B cell (primary cell): ENCODE results near the gene NES. TPM values are rescaled to one million over a fixed set of nuclear protein-coding genes. Genes with fewer than 3 reads are reported as not detected.

Experiments
- ATAC-seq: fragments of 200-7000 bp; cut with Tn5 transposase; one replicate; pipeline ENCODE4 v1.10.0; 2021; ENCODE audit warnings: low read depth, mild to moderate bottlenecking, moderate number of reproducible peaks, moderate library complexity
- CTCF ChIA-PET: fragments of 350-600 bp; sonication (Branson Sonifier 250); formaldehyde crosslinking; loops from one replicate; lab custom pipeline; 2021; ENCODE audit warnings: antibody characterized with exemption, inconsistent platforms; lab: Charles Lee
- POLR2A ChIA-PET: fragments of 350-600 bp; sonication (Branson Sonifier 250); formaldehyde crosslinking; loops from one replicate; lab custom pipeline; 2021; ENCODE audit warnings: antibody characterized with exemption; lab: Charles Lee
- DNase-seq: peaks from one replicate; pipeline ENCODE4 v3.0.0; 2013
- H2AFZ ChIP-seq: 2 replicates; pipeline ENCODE4 v1.6.1; 2012; ENCODE audit warnings: mild to moderate bottlenecking, low read depth, low read length; ENCODE audit not compliant: insufficient read depth, poor library complexity, severe bottlenecking
- H3K27ac ChIP-seq, 2 donors: 1 replicate in 1 of 2; 2 replicates in 1 of 2; pipeline ENCODE4 v1.5.1; 2012 to 2013; ENCODE audit warnings: low read length in 2 of 2, mild to moderate bottlenecking in 2 of 2, moderate library complexity in 1 of 2
- H3K27me3 ChIP-seq, 4 experiments: fragments of 200-600 bp in 1 of 4; sonication (generic) in 1 of 4; replicated peaks in 1 of 4; 1 replicate in 2 of 4; 2 replicates in 2 of 4; pipeline versions ENCODE4 v1.6.1 to v1.7.0; 2013 to 2016; ENCODE audit warnings: low read length in 3 of 4, mild to moderate bottlenecking in 2 of 4, mixed read lengths in 1 of 4, moderate library complexity in 1 of 4; ENCODE audit not compliant: insufficient read depth in 4 of 4, control insufficient read depth in 3 of 4; ENCODE audit errors: control extremely low read depth in 1 of 4
- H3K36me3 ChIP-seq, 2 experiments: replicated peaks in 1 of 2; 1 replicate in 1 of 2; 2 replicates in 1 of 2; pipeline versions ENCODE4 v1.6.1 to v1.7.1; 2013; ENCODE audit warnings: low read length in 1 of 2; ENCODE audit not compliant: insufficient read depth in 2 of 2, control insufficient read depth in 1 of 2; ENCODE audit errors: control extremely low read depth in 1 of 2, extremely low read depth in 1 of 2
- H3K4me1 ChIP-seq, 2 donors: fragments of 200-600 bp in 1 of 2; sonication (generic) in 1 of 2; 1 replicate in 1 of 2; 2 replicates in 1 of 2; pipeline versions ENCODE4 v1.5.1 to v1.6.1; 2013 to 2017; ENCODE audit warnings: low read length in 2 of 2; ENCODE audit not compliant: control insufficient read depth in 2 of 2, insufficient read depth in 2 of 2
- H3K4me2 ChIP-seq: replicated peaks from 2 replicates; pipeline ENCODE3; 2012; ENCODE audit warnings: mild to moderate bottlenecking, low read depth, low read length; ENCODE audit not compliant: poor library complexity, severe bottlenecking
- H3K4me3 ChIP-seq, 5 experiments: fragments of 200-600 bp in 1 of 5; sonication (generic) in 1 of 5; 1 replicate in 3 of 5; 2 replicates in 2 of 5; pipeline versions ENCODE4 v1.5.1 to v1.7.0; 2011 to 2016; ENCODE audit warnings: low read length in 4 of 5, mild to moderate bottlenecking in 4 of 5, low read depth in 2 of 5, control low read depth in 1 of 5, moderate library complexity in 1 of 5; ENCODE audit not compliant: insufficient read depth in 1 of 5; ENCODE audit errors: control extremely low read depth in 1 of 5, extremely low read depth in 1 of 5
- H3K79me2 ChIP-seq: fragments of 200-600 bp; sonication (generic); one replicate; pipeline ENCODE4 v1.6.0; 2016; ENCODE audit warnings: low read length; ENCODE audit not compliant: control insufficient read depth, insufficient read depth
- H3K9ac ChIP-seq: fragments of 200-600 bp; sonication (generic); 2 replicates; pipeline ENCODE4 v1.6.1; 2017; ENCODE audit warnings: mild to moderate bottlenecking, low read length, moderate library complexity
- H3K9me3 ChIP-seq, 3 donors: one replicate each; pipeline versions ENCODE4 v1.6.1 to v1.7.1; 2013; ENCODE audit warnings: low read length in 2 of 3; ENCODE audit not compliant: control insufficient read depth in 2 of 3, insufficient read depth in 1 of 3; ENCODE audit errors: control extremely low read depth in 1 of 3
- H4K20me1 ChIP-seq: 2 replicates; pipeline ENCODE4 v1.6.0; 2012; ENCODE audit warnings: mild to moderate bottlenecking, low read length; ENCODE audit not compliant: insufficient read depth, control insufficient read depth, poor library complexity, severe bottlenecking
- H3K27ac Mint-ChIP-seq: one replicate; pipeline ENCODE4 v1.8.0; 2021; ENCODE audit warnings: mixed read lengths
- H3K27me3 Mint-ChIP-seq: one replicate; pipeline ENCODE4 v1.8.0; 2021; ENCODE audit warnings: mixed read lengths
- H3K4me1 Mint-ChIP-seq: one replicate; pipeline ENCODE4 v1.8.0; 2021; ENCODE audit warnings: mixed read lengths
- H3K4me3 Mint-ChIP-seq: one replicate; pipeline ENCODE4 v1.8.0; 2021; ENCODE audit warnings: mixed read lengths
- H3K9me3 Mint-ChIP-seq: one replicate; pipeline ENCODE4 v1.8.0; 2022; ENCODE audit warnings: mixed read lengths; ENCODE audit not compliant: insufficient read depth
- EZH2 ChIP-seq: IDR thresholded peaks from 2 replicates; pipeline ENCODE4 v1.6.1; 2012; ENCODE audit warnings: borderline replicate concordance, low read depth, mild to moderate bottlenecking, moderate library complexity, low read length; ENCODE audit not compliant: insufficient read depth, poor library complexity, severe bottlenecking
- WGBS: methylation state at CpG from one replicate; pipeline ENCODE4 v1.1.5; 2013; ENCODE audit warnings: missing lambda C conversion rate; ENCODE audit not compliant: insufficient coverage; 5-methylcytosine and 5-hydroxymethylcytosine counted together
- intact Hi-C: fragments of 100-400 bp; cut with micrococcal nuclease; formaldehyde crosslinking; loops from one replicate; pipeline ENCODE4 v1.10.0; 2022
- polyA plus RNA-seq: library from polyadenylated mRNA; depleted of rRNA; stranded (reverse); fragments of >200 nt; gene quantifications from 2 replicates; pipeline ENCODE4 v1.2.3, GENCODE V29; 2012
- total RNA-seq, 2 donors: library from RNA; stranded (reverse); fragments of 120-200 nt in 1 of 2; gene quantifications; 1 replicate in 1 of 2; 2 replicates in 1 of 2; pipeline versions ENCODE4 v1.2.3 to v1.2.4, GENCODE V29; 2013 to 2022
- TF ChIP-seq, protein P1 (sequence below): fragments of 200-600 bp; IDR thresholded peaks from one replicate; pipeline ENCODE4 v1.8.0; 2022; ENCODE audit warnings: antibody characterized with exemption, mild to moderate bottlenecking

The NES gene
- total and polyA plus RNA-seq, 2 donors (not counting 1 experiment from before 2014, with no cell fraction given): 0.05 TPM; not detected in 1

DNA sequence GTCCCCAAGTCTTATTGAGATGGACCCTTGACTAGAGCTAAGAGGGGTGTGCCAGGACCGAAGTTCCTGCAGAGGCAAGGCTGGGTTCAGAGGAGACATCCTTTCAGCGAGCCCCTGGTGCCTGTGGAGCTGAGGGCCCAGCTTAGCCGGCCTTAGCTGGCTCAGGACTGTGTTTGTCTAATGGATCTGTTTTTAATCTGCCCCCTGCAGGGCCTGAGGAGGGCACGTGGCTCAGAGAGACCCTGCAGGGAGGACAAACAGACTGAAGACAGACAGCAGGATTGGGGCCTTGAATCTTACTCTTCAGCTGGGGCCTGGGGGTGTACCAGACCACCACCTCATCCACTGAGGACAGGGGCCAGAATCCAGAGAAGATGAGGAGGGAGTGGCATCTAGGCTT lies 26.5 kb upstream of the NES start:
- WGBS: 39% methylated on average over 4 of the region's 4 CpGs
- H3K27me3 ChIP-seq: peaks cover 3 to 63% (median 37%) of the 10 kb centered on the region in 4 experiments

DNA sequence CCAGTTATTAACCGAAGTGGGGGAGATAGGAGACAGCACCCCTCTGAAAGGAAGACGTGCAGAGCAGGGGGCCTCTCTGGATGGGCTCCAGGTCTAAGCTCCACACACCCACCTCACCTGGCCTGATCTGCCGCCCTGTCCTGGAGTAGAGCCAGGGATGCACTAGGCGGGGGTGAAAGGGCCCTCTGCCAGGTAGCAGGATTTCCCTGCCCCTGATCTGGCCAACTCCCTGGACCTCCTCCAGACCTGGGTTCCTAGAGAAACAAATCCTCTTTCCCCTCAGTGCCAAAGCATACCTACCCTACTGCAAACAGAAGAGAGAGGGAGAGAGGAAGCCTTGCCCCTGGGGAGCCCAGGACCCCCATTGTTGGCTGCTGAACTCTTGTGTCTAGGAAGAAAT lies 26.1 kb upstream of the NES start:
- Mint-ChIP-seq H3K27me3 (peaks cover 35% of the 10 kb centered on the region), H3K4me3 (no peak overlapping the region), H3K27ac (no peak overlapping the region), H3K9me3 (no peaks in the 10 kb centered on the region), H3K4me1 (peaks cover 32% of the 10 kb centered on the region)
- Histone ChIP-seq H3K4me3 (no peak overlapping the region), H3K36me3 (no peaks in the 10 kb centered on the region), H3K27ac (no peak overlapping the region), H3K27me3 (peaks cover 3 to 63% (median 37%) of the 10 kb centered on the region in 4 experiments), H3K9ac (no peak overlapping the region), H3K79me2 (no peaks in the 10 kb centered on the region), H3K4me2 (no peak overlapping the region), H3K9me3 (peaks cover 0 to 3% (median 0%) of the 10 kb centered on the region in 3 donors), H4K20me1 (peaks cover 7% of the 10 kb centered on the region), H2AFZ (no peak overlapping the region), H3K4me1 (peaks cover 28% of the 10 kb centered on the region in 2 donors)
- no peak for TF ChIP-seq EZH2
- TF ChIP-seq, protein P1, sequence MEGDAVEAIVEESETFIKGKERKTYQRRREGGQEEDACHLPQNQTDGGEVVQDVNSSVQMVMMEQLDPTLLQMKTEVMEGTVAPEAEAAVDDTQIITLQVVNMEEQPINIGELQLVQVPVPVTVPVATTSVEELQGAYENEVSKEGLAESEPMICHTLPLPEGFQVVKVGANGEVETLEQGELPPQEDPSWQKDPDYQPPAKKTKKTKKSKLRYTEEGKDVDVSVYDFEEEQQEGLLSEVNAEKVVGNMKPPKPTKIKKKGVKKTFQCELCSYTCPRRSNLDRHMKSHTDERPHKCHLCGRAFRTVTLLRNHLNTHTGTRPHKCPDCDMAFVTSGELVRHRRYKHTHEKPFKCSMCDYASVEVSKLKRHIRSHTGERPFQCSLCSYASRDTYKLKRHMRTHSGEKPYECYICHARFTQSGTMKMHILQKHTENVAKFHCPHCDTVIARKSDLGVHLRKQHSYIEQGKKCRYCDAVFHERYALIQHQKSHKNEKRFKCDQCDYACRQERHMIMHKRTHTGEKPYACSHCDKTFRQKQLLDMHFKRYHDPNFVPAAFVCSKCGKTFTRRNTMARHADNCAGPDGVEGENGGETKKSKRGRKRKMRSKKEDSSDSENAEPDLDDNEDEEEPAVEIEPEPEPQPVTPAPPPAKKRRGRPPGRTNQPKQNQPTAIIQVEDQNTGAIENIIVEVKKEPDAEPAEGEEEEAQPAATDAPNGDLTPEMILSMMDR: no peak
- WGBS: 90% methylated on average over 2 of the region's 4 CpGs
- no peak for ATAC-seq
- POLR2A ChIA-PET: interaction anchor here (0.6 to 0.7 kb wide), 2 partner anchors 13 to 27 kb away, joined by 6 read pairs; no protein-coding TSS in a partner anchor
- intact Hi-C loops: no loop called here
- CTCF ChIA-PET: interaction anchor here (1.4 to 7.6 kb wide), 2 partner anchors 13 to 42 kb away, joined by 4 to 80 read pairs; no protein-coding TSS in a partner anchor
- no peak for DNase-seq

More for the DNA sequence above, 26.5 kb upstream of the NES start:
- ChIA-PET POLR2A (interaction anchor here (0.6 kb wide), 1 partner anchor 12 kb away, joined by 6 read pairs; no protein-coding TSS in a partner anchor), CTCF (interaction anchor here (1.4 to 7.6 kb wide), 3 partner anchors 13 to 76 kb away, joined by 4 to 80 read pairs (median 8); no protein-coding TSS in a partner anchor)
- DNase-seq: no peak
- no peaks in the 10 kb centered on the region for H3K9me3 Mint-ChIP-seq
- H2AFZ ChIP-seq: no peak overlapping the region
- H3K9ac ChIP-seq: no peak overlapping the region
- peaks cover 28% of the 10 kb centered on the region in 2 donors for H3K4me1 ChIP-seq
- no peak overlapping the region for H3K4me2 ChIP-seq
- no peak overlapping the region for H3K27ac Mint-ChIP-seq
- H3K79me2 ChIP-seq: no peaks in the 10 kb centered on the region
- H3K9me3 ChIP-seq: peaks cover 0 to 3% (median 0%) of the 10 kb centered on the region in 3 donors
- no peaks in the 10 kb centered on the region for H3K36me3 ChIP-seq
- H3K4me1 Mint-ChIP-seq: peaks cover 32% of the 10 kb centered on the region
- peaks cover 33% of the 10 kb centered on the region for H3K27me3 Mint-ChIP-seq
- TF ChIP-seq EZH2: no peak
- TF ChIP-seq, protein P1: no peak
- H3K4me3 Mint-ChIP-seq: peak overlapping the region; percentile 59
- no peak for ATAC-seq
- intact Hi-C loops: no loop called here
- H3K4me3 ChIP-seq: no peak overlapping the region
- peaks cover 7% of the 10 kb centered on the region for H4K20me1 ChIP-seq
- no peak overlapping the region for H3K27ac ChIP-seq
